GM21576 (cell line): ENCODE data around the gene KDM1B.
"Not testable (repeated sequence)": the region's sequence is repeated elsewhere in the genome, so short reads cannot be mapped to it uniquely, and the experiment has no call there.

Experiments
- ATAC-seq: cut with Tn5 transposase; IDR thresholded peaks from one replicate; pipeline ENCODE4 v1.9.1; 2021; ENCODE audit warnings: mild to moderate bottlenecking, moderate library complexity; ENCODE audit not compliant: unreplicated experiment

The KDM1B gene

GRCh38 chr6:18226451-18227105 is 71.4 kb downstream of the KDM1B start:
- ATAC-seq: not testable (repeated sequence)

GRCh38 chr6:18227166-18227565 is 71.9 kb downstream of the KDM1B start:
- ATAC-seq: not testable (repeated sequence)

DNA sequence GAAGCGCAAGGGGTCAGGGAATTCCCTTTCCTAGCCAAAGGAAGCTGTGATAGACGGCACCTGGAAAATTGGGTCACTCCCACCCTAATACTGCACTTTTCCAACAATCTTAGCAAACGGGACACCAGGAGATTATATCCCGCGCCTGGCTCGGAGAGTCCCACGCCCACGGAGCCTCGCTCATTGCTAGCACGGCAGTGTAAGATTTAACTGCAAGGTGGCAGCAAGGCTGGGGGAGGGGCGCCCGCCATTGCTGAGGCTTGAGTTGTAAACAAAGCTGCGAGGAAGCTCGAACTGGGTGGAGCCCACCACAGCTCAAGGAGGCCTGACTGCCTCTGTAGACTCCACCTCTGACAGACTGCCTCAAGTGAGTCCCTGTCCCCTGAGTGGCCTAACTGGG is 73.4 kb downstream of the KDM1B start:
- ATAC-seq: not testable (repeated sequence)

GRCh38 chr6:18231856-18232255 is 76.6 kb downstream of the KDM1B start:
- ATAC-seq: not testable (repeated sequence)

- not testable (repeated sequence) for ATAC-seq
Measured at GRCh38 chr6:18233770-18234169, 78.5 kb downstream of the KDM1B start.

DNA sequence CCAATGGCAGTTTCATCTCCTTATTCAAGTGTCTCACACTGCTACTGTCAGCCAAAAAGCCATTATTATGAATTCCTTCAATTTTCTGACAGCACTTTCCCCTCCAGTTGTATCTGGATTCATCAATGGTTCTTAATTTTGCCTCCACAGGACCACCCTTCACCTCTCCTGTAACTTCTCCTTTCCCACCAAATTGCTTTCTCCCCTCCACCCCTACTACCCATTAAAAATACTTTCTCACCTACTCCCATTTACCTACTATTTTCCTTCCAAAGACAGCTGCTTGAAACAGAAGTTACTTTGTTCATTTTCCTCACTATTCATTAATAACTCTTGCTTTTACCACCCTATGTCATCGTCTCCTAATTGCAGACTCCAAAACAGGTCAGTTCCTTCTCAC is 79.3 kb downstream of the KDM1B start:
- no peak for ATAC-seq

DNA sequence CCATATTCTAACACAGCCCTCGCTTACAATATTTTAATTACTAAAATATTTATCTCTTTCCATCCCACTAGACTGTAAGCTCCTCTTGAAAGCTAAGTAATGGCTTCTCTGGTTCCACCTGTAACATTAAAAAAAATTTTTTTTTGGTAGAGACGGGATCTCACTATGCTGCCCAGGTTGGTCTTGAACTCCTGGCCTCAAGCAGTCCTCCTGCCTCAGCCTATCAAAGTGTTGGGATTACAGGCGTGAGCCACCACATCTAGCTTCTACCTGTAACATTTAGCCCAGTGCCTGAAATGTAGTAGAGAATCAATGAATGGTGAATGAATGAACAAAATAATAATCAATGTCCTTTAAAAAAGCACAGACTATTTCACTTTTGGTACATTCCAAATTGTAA is 80.3 kb downstream of the KDM1B start:
- no peak for ATAC-seq

DNA sequence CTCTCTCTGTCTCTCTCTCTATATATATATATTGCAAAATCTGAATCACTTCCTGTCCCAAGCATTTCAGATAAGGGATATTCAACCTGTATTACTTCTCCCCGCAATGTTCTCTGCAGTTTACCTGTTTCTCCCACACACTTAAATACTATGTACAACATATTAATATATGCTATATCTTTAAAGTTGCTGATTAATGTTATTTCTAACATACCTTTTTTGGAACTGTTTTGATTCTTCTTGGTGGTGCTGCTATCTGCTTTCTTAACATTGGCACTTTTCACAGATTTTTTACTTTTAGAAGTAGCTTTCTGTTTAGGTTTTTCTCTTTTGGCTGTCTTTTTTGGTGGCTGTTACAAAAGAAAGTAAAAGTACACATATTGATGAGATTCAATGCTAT is 81.9 kb downstream of the KDM1B start:
- no peak for ATAC-seq

DNA sequence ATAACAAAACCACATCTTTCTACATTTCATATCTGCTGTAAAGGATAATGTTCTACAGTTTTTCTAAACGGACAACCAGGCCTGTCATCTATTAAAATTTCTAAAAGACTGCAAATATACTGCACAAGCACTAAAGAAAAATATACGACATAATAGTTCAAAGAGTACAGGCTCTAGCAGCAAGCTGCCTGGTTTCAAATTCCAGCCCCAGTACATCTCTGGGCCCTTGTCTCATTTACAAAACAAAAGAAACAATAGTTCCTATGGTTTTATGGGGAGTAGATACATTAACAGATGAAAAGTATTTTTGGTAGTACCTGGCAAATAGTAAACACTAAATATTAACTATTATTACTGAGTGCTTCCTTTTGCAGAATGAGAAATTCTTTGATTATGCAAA is 85.0 kb downstream of the KDM1B start:
- no peak for ATAC-seq

- ATAC-seq: no peak
Measured at GRCh38 chr6:18241208-18242038, 86.2 kb downstream of the KDM1B start.

DNA sequence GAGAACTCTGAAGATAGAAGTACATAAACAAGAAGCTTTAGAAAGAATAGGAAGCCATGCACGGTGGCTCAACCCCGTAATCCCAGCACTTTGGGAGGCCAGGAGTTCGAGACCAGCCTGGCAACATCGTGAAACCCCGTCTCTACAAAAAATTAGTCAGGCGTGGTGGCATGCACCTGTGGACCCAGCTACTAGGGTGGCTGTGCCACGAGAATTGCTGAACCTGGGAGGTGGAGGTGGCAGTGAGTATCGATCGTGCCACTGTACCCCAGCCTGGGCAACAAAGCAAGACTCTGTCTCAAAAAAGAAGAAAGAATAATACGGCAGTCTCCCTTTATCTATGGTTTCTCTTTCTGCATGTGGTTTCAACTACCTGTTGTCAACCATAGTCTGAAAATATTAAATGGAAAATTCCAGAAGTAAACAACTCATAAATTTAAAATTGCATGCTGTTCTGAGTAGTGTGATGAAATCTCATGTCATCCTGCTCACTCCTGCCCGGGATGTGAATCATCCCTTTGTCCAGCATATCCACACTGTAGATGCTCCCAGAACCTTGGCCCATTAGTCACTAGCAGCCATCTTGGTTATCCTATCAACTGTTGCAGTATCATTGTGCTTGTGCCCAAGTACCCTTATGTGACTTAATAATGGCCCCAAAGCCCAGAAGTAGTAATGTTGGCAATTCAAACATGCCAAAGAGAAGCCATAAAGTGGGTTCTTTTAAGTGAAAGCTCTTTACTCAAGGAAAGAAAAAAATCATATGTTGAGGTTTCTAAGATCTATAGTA is 87.0 kb downstream of the KDM1B start:
- no peak for ATAC-seq

DNA sequence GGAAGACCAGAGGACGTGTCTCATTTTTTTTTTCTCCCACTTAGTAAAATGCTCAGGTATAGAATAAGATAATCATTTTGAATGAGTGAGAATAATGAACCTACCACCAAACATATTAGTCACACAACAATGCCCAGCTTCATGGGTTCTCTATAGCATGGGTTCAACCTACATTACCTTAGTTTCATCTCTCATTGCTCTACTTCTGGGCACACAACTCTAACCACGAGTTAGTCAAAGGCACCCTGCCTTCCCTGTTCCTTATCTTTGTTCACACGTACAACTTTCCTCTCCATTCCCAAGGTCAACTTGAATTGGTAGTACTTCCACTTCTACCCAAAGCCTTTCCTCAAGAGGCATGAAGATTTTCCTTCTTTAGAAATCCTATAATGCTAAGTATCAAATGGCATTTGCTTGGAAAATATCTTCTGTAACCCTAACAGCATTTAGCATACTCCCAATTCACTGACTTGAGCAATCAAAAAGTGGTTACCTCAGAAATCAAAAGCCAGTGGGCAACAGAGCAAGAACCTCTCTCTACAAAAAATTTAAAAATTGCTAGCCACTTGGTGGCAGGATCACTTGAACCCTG is 88.2 kb downstream of the KDM1B start:
- no peak for ATAC-seq

DNA sequence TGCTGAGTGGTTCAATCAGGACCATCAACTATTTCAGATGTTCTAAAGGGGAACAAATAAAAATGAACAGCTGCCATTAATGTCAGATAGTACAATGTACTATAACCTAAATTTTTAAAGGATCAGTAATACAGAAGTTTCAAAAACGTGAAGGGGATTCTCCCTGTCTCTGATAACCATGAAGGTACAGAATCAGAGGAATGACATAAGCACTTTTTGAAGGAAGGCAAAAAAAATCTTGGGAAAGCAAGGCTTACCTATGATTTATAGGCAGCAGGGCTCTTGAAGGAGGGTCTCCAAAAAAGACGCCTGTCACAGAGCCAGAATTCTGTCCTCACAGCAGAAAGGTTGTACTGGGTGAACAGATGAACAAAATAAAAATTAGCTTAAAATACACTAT is 89.0 kb downstream of the KDM1B start:
- ATAC-seq: no peak

GRCh38 chr6:18245079-18245478 is 89.9 kb downstream of the KDM1B start:
- no peak for ATAC-seq

- ATAC-seq: no peak
Measured at GRCh38 chr6:18245642-18246041, 90.4 kb downstream of the KDM1B start.

DNA sequence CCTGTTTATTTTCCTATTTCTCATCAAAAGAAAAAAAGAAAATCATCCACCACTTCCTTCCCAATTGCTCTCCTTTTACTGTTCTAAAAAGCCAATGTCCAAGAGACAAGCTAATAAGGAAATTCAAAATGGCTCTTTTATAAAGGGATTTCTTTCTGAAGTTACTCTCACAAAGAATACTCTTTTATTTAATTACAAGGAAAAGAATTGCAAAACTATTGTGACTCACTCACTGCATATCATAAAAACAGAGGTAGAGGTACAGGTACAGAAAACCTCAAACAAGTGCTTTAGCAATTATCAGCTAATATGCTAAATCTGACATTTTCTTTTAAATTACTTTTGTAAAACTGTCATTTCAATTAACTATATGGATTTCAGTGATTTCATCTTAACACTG is 91.0 kb downstream of the KDM1B start:
- ATAC-seq: no peak

DNA sequence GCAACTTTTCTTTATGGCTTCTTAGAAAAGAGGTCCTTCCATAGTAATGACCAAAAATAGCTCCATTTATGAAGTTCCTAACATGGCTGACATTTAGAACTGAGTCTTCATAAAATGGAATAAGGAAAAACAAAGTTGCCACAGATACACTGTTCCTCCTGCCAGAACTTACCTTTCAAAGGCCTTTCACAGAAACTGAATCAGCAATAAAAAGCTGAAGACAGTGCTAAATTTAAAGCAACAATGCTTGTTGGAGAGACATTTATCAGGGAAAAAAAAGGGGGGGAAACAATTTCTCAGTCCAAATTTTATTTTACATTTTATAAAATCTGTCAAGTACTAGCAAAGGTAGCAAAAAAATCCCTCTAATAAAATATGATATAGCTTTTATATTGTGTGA is 91.8 kb downstream of the KDM1B start:
- ATAC-seq: no peak

GRCh38 chr6:18248698-18249097 is 93.5 kb downstream of the KDM1B start:
- no peak for ATAC-seq

DNA sequence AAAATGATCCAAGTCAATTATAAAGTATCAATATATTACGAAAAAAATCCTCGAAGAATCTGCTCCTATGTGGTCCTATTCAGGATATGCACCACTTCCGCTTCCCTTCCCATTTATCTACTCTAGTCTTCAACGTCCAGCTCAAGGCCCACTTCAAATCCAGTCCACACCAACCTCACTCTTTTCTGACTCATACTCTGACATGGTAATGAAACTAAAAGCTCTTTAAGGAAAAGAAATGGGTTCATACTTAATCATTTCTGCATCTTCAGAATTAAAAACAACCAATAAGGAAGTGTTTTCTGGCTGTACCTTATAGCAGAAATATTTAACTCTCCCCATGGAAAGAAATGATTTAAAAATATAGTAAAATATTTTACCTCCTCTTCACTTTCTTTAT is 94.0 kb downstream of the KDM1B start:
- no peak for ATAC-seq

DNA sequence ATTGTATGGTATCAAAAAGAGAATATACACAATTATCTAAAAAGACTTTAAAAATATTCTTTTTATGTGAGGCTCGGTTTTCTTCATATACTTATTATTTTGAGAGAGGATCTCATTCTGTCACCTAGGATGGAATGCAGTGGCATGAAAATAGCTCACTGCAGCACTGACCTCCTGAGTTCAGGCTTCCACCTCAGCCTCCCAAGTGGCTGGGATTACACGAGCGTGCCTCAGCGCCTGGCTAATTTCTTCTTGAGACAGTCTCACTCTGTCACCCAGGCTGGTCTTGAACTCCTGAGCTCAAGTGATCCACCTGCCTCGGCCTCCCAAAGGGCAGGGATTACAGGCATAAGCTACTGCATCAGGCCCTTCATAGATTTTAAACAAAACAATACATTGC is 98.4 kb downstream of the KDM1B start:
- no peak for ATAC-seq

GRCh38 chr6:18254793-18255192 is 99.6 kb downstream of the KDM1B start:
- no peak for ATAC-seq
